Osteoblast (primary cell): ENCODE results near the gene RTN4IP1. TPM values are rescaled to one million over a fixed set of nuclear protein-coding genes. Genes with fewer than 3 reads are reported as not detected.
A peak's percentile ranks its signal among the peaks of the same experiment; 100 is the strongest.

ENCODE experiments used
- DNase-seq: peaks from one replicate; pipeline ENCODE4 v3.0.0; 2011; ENCODE audit warnings: low spot score, mixed read lengths; ENCODE audit not compliant: insufficient read length; ENCODE audit errors: missing footprints
- H2AFZ ChIP-seq: 2 replicates; pipeline ENCODE4 v1.6.0; 2011; ENCODE audit warnings: mild to moderate bottlenecking, low read length
- H3K27ac ChIP-seq: 2 replicates; pipeline ENCODE4 v1.5.1; 2011; ENCODE audit warnings: mild to moderate bottlenecking, low read depth, low read length, moderate library complexity
- H3K27me3 ChIP-seq: 2 replicates; pipeline ENCODE4 v1.6.0; 2012; ENCODE audit warnings: mild to moderate bottlenecking, control low read depth, inconsistent platforms, low read length, moderate library complexity; ENCODE audit not compliant: insufficient read depth
- H3K36me3 ChIP-seq: 2 replicates; pipeline ENCODE4 v1.5.1; 2011; ENCODE audit warnings: mild to moderate bottlenecking, low read length, control low read depth, moderate library complexity; ENCODE audit not compliant: insufficient read depth
- H3K4me1 ChIP-seq: 2 replicates; pipeline ENCODE4 v1.5.1; 2011; ENCODE audit warnings: mild to moderate bottlenecking, low read length, control low read depth, moderate library complexity; ENCODE audit not compliant: insufficient read depth
- H3K4me2 ChIP-seq: 2 replicates; pipeline ENCODE4 v1.6.0; 2011; ENCODE audit warnings: mild to moderate bottlenecking, low read length; ENCODE audit not compliant: insufficient read depth
- H3K4me3 ChIP-seq: fragments of 200-600 bp; sonication (generic); 3 replicates; pipeline ENCODE4 v1.5.1; 2012; ENCODE audit warnings: mild to moderate bottlenecking, low read length, inconsistent platforms; ENCODE audit not compliant: insufficient read depth
- H3K79me2 ChIP-seq: 2 replicates; pipeline ENCODE4 v1.6.0; 2012; ENCODE audit warnings: mild to moderate bottlenecking, low read length, control low read depth, inconsistent platforms; ENCODE audit not compliant: insufficient read depth
- H3K9me3 ChIP-seq: 2 replicates; pipeline ENCODE4 v1.5.1; 2011; ENCODE audit warnings: low read depth, low read length, control low read depth
- H4K20me1 ChIP-seq: 2 replicates; pipeline ENCODE4 v1.6.0; 2012; ENCODE audit warnings: mild to moderate bottlenecking, low read length, control low read depth; ENCODE audit not compliant: insufficient read depth
- total RNA-seq: library from RNA; depleted of rRNA; stranded (reverse); fragments of >200 nt; gene quantifications from 2 replicates; pipeline ENCODE4 v1.2.3, GENCODE V29; 2012
- TF ChIP-seq, protein P1 (sequence below): IDR thresholded peaks from 2 replicates; pipeline ENCODE4 v1.5.1; 2011; ENCODE audit warnings: mild to moderate bottlenecking, low read depth, low read length, moderate library complexity; ENCODE audit errors: extremely low read depth

Gene RTN4IP1
- total RNA-seq, 1 donor: 5.1 TPM

DNA sequence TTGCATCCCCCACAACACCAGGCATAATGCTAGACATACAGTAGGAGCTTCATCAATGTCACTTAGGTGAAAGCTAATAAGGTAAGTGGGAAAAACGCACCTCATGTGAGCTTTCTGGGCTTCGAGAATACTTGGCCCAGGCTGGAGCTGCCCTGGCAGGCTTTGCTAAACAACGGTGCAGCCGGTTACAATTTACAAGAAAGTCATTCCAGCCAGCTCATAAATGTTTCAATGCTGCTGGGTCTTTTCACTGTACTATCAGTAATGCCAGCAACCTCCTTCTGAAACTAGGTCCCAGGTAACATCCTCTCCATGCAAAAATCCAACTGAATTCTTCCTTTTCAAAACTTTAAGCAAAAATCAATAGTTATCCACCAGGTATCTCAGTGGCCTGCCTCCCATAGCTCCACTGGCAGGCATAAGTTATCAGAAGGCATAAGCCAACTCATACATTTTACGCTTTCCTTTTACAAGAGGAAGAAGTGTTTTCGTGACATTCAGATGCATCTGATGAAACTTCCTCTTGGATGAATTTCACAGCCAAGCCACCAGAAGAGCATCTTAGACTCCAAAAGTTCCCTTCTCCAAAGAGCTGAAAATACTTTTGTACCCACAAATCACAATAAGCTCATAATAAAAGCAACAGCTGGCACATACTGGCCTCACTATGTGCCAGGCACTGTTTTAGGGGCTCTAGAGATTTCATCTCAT lies 56.3 kb downstream of the RTN4IP1 start:
- no peaks in the 10 kb centered on the region for H3K36me3 ChIP-seq
- H3K4me1 ChIP-seq: peaks cover 27% of the 10 kb centered on the region
- no peaks in the 10 kb centered on the region for H3K27me3 ChIP-seq
- no peak overlapping the region for H3K27ac ChIP-seq
- H3K9me3 ChIP-seq: no peaks in the 10 kb centered on the region
- H3K79me2 ChIP-seq: no peaks in the 10 kb centered on the region
- TF ChIP-seq, protein P1, sequence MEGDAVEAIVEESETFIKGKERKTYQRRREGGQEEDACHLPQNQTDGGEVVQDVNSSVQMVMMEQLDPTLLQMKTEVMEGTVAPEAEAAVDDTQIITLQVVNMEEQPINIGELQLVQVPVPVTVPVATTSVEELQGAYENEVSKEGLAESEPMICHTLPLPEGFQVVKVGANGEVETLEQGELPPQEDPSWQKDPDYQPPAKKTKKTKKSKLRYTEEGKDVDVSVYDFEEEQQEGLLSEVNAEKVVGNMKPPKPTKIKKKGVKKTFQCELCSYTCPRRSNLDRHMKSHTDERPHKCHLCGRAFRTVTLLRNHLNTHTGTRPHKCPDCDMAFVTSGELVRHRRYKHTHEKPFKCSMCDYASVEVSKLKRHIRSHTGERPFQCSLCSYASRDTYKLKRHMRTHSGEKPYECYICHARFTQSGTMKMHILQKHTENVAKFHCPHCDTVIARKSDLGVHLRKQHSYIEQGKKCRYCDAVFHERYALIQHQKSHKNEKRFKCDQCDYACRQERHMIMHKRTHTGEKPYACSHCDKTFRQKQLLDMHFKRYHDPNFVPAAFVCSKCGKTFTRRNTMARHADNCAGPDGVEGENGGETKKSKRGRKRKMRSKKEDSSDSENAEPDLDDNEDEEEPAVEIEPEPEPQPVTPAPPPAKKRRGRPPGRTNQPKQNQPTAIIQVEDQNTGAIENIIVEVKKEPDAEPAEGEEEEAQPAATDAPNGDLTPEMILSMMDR: no peak
- DNase-seq: no peak
- no peak overlapping the region for H2AFZ ChIP-seq
- H3K4me2 ChIP-seq: no peak overlapping the region
- H3K4me3 ChIP-seq: no peak overlapping the region
- H4K20me1 ChIP-seq: no peaks in the 10 kb centered on the region

DNA sequence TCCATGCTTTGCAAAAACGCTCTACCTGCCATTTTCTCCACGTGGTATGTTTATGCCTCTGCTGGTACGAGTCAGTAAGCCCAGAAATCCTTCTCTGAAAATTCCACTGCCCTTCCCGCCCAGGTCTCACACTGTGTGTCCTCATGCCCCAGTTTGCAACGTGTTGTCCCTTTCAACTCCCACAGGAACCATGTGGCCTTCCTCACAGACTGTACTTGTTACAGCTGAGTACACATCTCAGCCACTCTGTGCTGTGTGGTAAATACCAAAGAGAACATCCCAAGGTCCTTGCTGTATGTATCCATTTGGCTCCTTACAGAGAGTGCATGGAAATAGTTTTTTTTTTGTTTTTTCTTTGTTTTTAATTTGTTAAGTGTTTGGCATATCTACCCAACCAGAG lies 56.9 kb downstream of the RTN4IP1 start:
- H3K4me1 ChIP-seq: peaks cover 27% of the 10 kb centered on the region
- no peak for DNase-seq
- no peaks in the 10 kb centered on the region for H3K79me2 ChIP-seq
- no peak overlapping the region for H3K27ac ChIP-seq
- no peaks in the 10 kb centered on the region for H3K27me3 ChIP-seq
- H2AFZ ChIP-seq: no peak overlapping the region
- TF ChIP-seq, protein P1: no peak
- H3K36me3 ChIP-seq: no peaks in the 10 kb centered on the region
- no peak overlapping the region for H3K4me2 ChIP-seq
- H4K20me1 ChIP-seq: no peaks in the 10 kb centered on the region
- H3K4me3 ChIP-seq: no peak overlapping the region
- H3K9me3 ChIP-seq: no peaks in the 10 kb centered on the region

DNA sequence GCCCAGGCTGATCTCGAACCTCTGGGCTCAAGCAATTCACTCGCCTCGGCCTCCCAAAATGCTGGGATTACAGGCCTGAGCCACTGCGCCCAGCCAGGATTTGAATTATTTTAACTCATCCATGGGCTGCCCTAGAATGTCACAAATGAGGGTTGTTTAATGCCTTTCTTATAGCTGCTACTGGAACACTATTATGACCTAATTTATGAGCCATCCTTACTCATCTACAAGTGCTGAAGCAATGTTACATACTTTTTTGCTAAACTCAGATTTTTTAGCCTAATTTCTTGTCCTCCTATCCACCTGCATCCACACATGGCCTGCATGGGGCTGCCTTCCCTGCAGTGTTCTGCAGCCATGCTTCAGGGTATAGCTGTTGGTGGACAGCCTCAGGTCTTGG lies 59.9 kb downstream of the RTN4IP1 start:
- no peak overlapping the region for H3K4me3 ChIP-seq
- H3K27ac ChIP-seq: no peak overlapping the region
- no peaks in the 10 kb centered on the region for H3K36me3 ChIP-seq
- H3K79me2 ChIP-seq: no peaks in the 10 kb centered on the region
- DNase-seq: no peak
- H3K27me3 ChIP-seq: no peaks in the 10 kb centered on the region
- no peaks in the 10 kb centered on the region for H3K9me3 ChIP-seq
- TF ChIP-seq, protein P1: no peak
- no peaks in the 10 kb centered on the region for H4K20me1 ChIP-seq
- H3K4me2 ChIP-seq: no peak overlapping the region
- no peak overlapping the region for H2AFZ ChIP-seq
- H3K4me1 ChIP-seq: peaks cover 19% of the 10 kb centered on the region

DNA sequence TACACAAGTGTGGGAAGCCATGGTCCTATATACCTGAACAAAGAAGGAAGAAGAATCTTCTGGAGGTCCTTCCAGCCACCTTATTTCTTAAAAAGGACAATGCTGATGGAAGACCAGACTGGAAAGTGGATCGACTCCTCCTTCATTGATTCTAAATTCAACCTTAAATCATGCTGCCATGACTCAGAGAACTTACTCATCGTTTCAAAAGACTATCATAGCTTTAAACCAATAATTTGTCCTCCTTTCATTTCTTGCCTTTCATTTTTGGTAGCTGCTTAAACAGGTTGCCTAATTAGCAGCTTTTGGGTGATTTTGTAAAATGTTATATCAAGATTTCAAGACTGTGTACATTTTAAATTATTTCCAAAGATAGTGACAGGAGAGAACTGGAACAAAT lies 60.8 kb downstream of the RTN4IP1 start:
- no peaks in the 10 kb centered on the region for H4K20me1 ChIP-seq
- no peak overlapping the region for H3K4me2 ChIP-seq
- DNase-seq: no peak
- no peaks in the 10 kb centered on the region for H3K27me3 ChIP-seq
- no peak overlapping the region for H2AFZ ChIP-seq
- no peaks in the 10 kb centered on the region for H3K79me2 ChIP-seq
- no peaks in the 10 kb centered on the region for H3K9me3 ChIP-seq
- H3K4me1 ChIP-seq: peaks cover 17% of the 10 kb centered on the region
- H3K27ac ChIP-seq: peak overlapping the region; percentile 1
- no peaks in the 10 kb centered on the region for H3K36me3 ChIP-seq
- TF ChIP-seq, protein P1: no peak
- H3K4me3 ChIP-seq: no peak overlapping the region
